Stimulated activated CD4-positive, alpha-beta T cell treated with anti-CD3 and anti-CD28 coated beads, TNF-alpha, amount 100 ng/mL, for 24 hours (primary cell): ENCODE measurements around the gene SCOC.
"Not testable (repeated sequence)": the region's sequence is repeated elsewhere in the genome, so short reads cannot be mapped to it uniquely, and the experiment has no call there.

Source experiments
- DNase-seq, 3 experiments: peaks; one replicate each; pipeline ENCODE4 v3.0.0-alpha.2; 2020; ENCODE audit warnings: low read depth in 3 of 3

The SCOC gene

DNA sequence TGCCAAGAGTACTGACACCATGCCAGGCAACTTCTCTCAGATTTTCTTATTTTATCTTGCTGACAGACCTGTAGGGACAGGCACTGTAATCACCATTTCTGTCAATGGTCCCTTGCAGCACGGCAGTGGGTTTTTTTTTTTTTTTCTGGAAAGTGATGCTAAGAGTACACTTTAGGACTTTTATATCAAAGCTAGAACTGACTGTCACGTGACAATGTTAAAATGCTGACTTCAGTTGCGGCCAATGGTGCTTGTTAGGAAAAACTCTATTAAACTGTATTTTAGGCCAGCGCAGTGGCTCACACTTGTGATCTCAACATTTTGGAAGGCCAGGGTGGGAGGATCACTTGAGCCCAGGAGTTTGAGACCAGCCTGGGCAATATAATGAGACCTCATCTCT is 12.3 kb upstream of the SCOC start:
- DNase-seq, result no peak

DNA sequence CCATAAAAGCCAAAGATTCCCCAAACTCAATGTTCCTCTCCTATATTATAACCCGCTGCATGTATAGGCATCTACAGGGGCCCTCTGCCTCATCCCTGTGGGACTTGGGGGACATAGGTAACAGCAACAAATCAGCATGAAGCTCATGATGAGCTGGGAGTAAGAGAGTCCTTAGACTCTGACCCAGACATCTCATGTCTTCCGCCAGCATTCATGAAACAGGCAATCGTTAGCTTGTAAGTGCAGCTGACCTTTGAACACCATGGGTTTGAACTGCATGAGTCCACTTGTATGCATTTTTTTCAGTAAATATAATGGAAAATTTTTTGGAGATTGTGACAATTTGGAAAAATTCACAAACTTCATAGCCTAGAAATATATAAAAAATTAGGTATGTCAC is 10.4 kb upstream of the SCOC start:
- no peak for DNase-seq

DNA sequence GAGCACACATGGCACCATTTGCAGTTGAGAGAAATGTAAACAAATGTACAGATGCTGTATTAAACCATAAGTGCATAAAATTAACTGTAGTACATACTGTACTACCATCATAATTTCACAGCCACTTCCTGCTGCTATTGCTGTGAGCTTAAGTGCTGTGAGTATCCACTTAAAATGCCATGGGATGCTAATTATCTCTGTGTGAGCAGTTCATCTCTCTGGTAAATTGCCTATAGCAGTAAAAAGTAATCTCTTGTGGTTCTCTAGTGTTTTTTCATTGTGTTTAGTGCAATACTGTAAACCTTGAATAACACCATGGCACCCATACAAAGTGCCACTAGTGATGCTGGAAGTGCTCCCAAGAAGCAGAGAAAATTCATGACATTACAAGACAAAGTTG is 9.9 kb upstream of the SCOC start:
- DNase-seq, result no peak

DNA sequence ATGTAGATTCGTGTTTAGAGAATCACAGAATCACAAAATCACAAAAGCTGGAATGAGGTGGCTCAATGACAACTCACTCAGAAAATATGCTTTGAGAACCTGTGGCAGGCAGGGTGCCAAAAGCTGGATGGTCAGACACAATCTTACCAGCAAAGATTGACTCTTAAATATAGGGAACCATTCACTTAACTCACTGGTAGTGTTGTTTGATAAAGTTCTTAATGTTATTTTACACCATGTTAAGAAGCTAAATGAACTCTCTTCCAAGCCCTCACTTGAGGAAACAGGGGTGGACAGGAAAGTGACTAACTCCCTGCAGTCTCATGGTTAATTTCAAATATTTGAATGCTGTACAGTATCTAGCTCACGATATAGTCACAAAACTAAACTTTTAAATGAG is 5.7 kb upstream of the SCOC start:
- DNase-seq, result no peak

DNA sequence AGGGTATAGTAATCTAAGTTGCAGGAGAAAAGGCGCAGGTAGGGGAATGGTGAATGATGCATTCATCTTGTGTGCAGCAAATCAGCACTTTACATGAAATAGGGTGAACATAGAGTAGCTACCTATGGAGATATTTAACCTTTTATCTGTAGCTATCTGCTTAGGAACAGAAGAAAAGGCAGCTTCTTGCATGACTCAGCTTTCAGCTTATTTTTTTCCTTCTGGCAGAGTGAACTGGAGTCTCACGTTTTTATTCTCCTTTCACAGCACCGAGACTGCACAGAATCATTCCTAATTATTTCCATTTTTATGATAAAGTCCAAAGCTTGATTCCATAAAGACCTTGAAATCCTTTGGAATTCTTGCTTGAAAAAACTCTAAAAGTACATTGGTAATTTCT is 4.8 kb upstream of the SCOC start:
- no peak for DNase-seq

DNA sequence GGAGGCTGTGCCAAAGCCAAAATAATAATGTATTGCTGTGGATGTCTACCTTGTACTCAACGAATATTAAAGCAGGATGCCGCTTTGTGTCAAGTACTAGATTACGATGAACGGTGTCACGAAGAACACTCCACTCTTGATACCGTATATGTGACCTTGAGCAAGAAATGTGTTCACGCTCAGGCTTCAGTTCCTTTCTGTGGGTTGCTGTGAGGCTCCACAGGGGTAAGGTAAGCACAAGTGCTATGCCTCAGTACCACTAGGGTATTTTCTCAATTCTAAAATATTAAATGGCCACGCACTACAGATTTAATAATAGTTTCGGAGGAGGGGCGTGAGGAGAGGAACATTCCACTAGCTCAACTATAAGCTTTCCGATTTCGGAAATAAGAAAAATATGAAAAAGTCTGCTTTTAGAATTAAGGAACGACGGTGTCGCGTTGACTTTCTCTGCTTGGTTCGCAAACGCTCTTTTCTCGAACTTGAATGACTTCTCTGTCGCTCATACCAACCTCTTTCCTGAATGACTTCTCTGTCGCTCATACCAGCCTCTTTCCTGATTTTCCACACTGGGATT is 607 bp upstream of the SCOC start:
- DNase-seq, result no peak

DNA sequence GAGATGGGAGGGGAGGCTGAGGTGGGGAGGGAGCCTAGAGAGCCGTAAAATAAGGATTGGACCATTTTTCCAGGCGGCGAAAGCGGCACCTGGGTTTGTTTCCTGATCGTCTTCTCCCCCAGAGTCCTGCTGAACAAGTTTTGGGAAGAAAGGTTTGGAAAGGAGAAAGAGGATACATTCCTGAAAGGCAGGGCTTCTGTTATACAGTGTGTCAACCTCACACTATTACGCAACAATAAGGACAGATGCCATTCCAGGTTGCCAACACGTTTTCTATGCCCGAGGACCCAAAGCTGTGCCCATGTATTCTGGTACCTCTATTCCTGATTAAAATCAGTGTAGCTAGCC is 658 bp downstream of the SCOC start:
- DNase-seq, result no peak

DNA sequence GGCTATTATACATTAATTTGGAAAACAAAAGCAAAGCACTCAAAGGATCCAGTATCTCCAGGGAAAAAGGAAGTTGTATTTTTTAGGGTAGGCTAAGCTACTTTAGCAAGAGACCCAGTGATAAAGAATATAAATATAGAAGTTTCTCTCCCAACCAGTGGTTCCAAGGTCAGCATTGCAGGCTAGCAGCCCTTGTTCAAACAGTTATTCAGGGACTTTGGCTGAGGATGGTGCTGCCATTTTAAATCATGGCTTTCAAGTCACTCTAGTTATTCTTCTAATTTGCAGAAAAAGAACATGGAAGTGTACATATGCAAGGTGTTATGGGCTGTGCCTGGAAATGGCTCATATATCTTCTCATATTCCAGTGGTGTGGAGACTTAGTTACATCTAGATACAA is 9.3 kb downstream of the SCOC start:
- no peak for DNase-seq

DNA sequence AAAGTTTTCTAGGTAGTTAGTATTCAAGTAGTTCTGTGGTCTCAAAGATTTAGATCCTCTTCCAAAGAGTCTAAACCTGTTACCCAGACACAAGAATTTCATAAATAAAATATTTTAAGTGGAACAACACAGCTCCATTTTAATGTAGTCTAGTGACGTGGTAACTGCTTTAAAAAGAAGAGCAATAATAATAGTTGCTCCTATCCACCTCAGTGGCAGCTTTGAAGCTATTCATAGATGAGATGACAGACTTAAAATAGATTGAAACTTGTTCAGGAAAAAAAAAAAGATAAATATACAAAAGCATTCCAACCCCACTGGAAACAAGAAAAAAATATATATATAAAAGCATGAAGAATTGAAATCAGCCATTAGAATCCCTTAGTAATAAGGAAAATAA is 14.6 kb downstream of the SCOC start:
- no peak for DNase-seq

DNA sequence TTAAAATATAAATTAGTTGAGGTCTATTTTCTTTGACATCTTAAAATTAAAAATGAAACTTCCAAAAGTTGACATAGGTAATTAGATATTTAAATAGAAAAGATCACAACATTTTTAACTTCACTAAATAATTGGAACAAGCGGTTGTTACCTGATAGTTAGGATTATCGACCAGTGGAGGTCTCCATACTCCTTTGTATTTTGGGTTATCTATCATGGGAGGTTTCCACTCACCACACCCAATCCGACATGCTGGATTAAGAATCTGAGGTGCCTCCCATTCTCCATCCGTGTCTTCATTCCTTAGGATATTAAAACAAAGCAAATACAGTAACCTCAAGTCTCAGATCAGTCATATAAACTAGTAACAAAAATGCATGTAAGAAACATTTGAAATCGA is 22.2 kb downstream of the SCOC start:
- no peak for DNase-seq

DNA sequence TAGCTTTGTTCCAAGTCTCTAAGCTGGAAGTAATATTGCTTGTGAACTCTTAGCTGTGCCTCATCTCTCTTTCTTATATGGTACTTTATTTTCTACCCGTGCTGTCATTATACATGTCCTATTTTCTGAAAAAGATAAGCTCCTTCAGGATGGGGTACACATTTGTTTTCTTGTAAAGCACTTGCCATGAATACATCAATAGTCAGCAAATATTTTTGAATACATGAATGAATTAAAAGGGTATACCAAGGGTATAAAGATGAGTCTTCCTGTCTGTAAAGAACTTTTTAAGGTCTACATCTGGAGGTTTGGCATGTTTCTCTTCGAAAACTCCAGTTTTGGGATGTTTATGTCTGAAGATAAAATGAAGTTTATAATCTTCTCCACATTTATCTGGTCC is 26.7 kb downstream of the SCOC start:
- no peak for DNase-seq

DNA sequence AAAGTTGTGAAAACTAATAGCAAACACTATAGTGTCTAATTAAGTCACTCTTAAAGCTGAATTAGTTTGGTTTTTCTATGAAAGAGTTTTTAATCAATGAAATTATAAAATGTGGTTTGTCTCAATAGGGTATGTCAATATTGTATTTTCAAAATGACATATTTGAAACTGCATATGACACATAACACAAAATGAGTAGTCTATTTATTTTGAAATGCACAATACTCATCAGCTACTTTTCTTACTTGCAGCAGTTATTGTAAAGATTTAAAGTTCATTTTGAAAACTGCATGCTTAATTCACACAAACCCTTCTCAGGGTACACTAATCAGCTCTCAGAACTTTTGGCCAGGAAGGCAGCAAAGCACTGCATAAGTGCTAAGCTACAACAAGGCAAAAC is 32.8 kb downstream of the SCOC start:
- DNase-seq, result no peak

DNA sequence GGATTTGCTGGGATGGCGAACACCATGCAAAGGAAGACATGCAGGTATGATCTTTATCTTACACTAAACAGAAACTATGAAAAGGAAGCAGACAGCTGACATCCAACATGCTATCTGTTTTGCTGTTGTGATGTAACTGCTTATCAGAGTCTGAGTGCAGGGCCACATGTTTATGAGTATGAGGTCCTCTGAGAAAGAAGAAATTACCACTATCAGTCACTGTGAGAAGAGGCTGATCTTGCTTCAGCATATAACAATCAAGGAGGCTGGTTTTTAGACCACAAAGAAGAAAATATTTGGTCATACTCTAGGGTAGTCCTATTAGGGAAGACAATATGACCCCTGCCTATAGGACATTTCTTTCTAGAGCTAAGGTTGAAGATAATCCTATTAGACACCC is 35.5 kb downstream of the SCOC start:
- DNase-seq, result no peak

DNA sequence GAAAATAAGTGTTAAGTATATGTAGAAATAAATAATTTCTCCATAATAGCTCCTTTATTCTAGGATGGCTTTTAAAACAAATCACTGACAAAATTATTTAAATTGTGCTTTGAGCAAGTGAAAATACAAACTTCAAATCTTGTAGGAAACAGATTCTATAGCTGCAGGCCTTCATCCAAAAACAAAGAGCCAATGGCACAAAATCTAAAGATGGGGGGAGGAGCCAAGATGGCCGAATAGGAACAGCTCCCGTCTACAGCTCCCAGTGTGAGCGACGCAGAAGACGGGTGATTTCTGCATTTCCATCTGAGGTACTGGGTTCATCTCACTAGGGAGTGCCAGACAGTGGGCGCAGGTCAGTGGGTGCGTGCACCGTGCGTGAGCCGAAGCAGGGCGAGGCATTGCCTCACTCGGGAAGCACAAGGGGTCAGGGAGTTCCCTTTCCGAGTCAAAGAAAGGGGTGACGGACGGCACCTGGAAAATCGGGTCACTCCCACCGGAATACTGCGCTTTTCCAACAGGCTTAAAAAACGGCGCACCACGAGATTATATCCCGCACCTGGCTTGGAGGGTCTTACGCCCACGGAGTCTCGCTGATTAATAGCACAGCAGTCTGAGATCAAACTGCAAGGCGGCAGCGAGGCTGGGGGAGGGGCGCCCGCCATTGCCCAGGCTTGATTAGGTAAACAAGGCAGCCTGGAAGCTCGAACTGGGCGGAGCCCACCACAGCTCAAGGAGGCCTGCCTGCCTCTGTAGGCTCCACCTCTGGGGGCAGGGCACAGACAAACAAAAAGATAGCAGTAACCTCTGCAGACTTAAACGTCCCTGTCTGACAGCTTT is 39.9 kb downstream of the SCOC start:
- DNase-seq, result not testable (repeated sequence)

DNA sequence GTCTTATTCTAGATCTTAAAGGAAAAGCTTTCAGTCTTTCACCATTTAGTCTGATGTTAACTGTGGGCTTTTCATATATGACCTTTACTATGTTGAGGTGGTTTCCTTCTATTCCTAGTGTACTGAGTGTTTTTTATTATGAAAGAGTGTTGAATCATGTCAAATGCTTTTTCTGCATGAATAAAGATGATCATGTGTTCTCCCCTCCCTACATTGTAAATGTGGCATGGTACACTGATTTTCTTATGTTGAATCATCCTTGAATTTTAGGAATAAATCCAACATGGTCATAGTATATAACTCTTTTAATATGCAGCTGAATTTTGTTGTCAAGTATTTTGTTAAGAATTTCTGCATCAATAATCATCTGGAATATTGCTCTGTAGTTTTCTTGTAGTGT is 49.7 kb downstream of the SCOC start:
- DNase-seq, result no peak

DNA sequence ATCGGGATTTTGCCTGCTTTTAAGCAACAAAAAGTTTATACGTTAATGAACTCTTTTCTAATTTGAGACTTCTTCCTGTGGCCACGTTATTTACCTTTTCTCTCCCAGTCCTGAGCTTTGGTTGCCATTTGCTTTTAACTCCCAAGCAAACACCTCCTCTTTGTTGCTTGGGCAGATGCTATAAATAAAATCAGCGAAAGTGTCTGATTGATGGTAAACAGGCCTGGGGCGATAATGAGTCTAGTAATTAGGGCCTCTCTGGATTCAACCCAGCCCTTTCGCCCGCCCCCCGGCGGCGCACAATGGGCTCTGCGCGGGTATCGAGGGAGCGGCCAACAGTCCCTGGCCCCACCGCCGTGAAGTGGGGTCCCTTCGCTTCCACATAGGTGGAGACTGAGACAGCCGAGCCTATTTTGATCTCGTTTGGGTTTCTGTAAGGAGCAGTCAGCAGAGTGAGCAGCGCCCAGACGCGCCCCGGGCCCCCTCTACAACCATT is 53.2 kb downstream of the SCOC start:
- no peak for DNase-seq

DNA sequence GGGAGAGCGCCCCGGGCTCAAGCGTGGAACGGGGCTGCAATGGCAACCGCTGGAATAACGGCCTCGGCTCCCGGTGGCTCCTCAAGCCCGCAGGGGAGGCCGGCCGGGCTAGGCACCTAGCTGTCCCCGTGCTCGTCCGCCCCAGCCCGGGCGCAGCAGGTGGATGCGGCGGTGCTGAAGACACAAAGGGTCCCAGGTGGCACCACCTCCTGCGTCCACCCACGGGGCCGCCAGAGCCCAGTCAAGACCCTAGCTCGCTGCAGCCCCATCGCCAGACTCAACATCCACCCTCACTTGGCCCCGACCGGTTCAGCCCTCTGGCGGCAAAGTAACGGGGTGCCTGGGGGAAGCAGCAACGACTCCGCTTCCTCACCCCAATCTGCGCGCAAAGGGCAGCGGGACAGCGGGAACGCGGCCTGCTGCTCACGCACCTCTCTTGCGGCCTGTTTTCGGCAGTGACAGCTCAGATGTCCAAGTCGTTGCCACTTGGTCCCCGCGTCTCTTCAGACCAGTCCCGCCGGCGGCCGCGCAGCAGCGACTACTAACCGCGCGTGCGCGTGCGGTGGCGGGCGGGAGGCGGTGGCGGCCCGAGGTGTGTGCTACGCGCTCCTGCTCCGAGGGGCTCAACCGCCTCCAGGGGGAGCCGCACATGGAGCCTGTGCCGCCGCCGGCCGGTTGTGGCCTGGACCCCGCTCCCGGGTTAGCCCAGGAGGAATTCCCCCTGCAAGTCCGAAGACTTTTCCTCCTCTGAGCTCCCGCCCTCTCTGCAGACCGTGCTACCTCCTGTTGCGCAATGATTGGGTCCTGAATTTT is 53.9 kb downstream of the SCOC start, which contains the start of gene CLGN:
Gene CLGN (minus strand): TSS at position 543 of the 813 bp plus-strand sequence. CDS start 14,570 bp downstream, outside the sequence.
- DNase-seq, result peak; percentile 14 to 65 (median 36)

DNA sequence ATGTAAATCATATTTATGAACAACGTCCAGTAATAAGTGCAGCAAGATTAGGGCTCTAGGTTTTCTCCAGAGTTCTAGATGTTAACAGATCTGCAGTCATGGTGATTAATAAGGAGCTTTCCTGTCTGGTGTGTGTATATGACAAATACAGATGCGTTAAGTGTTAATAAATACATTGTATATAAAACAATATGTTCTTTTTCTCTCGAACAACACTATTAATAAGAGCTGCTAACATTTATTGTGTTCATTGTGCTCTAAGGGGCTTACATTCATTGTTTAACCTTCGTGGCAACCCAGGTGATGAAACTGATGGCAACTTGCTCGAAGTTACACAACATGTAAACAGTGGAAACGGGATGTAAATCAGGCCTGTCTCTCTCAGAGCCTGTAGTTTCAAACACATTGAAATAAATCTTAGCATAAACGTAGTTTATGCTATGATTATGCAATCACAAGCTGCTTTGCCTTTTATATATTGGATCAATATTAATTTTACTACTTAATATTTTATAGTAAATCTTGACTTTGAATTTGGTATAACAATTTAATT is 54.5 kb downstream of the SCOC start:
- no peak for DNase-seq
